ENCODE data around the gene PIP4K2A.

GRCh38 chr10:22609719-22610465, 104.5 kb downstream of the PIP4K2A start:
- no peak for TF ChIP-seq CTCF (conservative IDR thresholded peaks at IDR 0.05)
- no peak for TF ChIP-seq EZH2 (IDR thresholded peaks at IDR 0.05; ENCODE audit: low read depth)
